Dedifferentiated amniotic fluid mesenchymal stem cell (primary cell): ENCODE results near the gene MRPL33.

Source experiments
- DNase-seq: peaks from one replicate; pipeline ENCODE4 v3.0.0-alpha.2; 2016; ENCODE audit errors: extremely low spot score

MRPL33 gene

GRCh38 chr2:27808984-27809383, 37.5 kb downstream of the MRPL33 start:
- no peak for DNase-seq

GRCh38 chr2:27809761-27810241, 38.3 kb downstream of the MRPL33 start:
- no peak for DNase-seq

DNA sequence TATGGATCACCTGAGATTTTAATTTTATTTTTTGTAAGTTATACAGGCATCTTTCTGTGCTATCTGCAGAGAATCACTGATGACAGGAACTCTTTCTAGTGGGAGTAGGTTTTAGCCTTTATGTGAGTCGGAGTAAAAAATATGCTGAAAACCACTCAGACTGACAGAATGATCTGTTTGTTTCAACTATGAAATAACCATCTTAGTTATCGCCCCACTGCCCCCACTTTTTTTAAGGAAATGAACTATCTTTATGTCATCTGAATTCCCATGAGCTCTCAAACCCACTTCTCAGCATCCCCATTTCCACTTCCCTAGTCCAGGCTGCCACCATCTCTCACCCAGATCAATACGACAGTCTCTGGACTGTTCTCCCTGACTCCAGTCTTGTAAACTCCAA, 38.9 kb downstream of the MRPL33 start:
- DNase-seq = no peak

DNA sequence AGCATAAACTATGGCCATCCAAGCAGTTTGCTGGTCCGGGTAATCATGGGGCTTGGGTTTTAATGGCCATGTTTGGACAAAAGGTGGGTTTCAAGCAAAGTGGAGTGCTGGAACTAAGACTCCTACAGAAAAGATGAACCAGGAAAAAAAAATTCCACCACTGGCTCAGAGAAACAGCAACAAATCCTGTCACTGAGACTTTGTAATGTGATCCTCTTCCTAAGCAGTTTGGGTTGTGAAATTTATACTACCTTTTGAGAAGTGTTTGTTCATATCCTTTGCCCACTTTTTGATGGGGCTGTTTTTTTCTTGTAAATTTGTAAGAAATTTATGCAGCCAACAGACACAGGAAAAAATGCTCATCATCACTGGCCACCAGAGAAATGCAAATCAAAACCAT, 40.2 kb downstream of the MRPL33 start:
- no peak for DNase-seq

- DNase-seq = no peak
Measured at GRCh38 chr2:27814758-27815157, 43.2 kb downstream of the MRPL33 start.

DNA sequence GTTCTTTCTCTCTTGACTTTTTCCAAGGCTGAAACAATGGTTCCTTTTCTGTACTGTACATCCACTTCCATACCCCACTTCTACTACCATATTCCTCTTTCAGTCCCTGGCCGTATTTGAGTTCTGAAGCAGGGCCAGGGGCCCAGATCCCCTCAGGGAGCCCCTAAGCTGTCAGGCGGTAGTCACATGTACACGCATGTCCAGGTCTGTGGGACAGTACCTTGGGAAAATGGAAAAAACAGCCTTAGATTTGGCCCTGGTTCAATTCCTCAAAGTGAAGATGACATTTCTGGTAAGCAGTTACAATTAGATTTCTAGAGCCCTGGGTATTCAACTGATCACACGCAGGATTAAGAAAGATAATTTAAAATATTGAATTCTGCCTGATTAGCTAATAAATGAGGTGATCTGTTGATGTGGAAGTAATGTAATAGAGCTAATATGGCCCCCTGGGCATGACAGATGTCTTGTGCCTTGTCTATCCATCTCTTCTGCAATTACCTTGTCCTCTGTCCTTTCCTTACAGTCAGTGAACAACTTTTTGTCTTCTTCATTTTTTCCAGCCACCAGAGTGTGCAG, 44.4 kb downstream of the MRPL33 start:
- no peak for DNase-seq

DNA sequence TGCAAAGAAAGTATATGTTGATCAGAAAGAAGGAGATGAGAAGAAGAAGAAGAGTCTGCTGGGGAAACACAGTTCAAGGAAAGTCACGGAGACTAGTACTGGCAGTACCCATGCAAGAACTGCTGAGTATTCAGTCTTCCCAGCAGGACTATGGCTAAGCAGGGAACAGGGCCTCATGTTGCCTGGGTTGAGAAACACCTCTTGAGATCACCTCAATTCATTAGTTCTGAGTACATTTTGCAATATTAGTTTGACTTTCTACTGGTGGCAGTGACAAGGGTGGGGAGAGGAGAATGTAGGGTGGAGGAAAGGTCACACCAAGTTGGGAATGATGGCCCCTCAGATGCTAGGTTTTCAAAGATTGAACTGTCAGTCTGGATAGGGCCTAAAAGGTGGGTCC, 50.5 kb downstream of the MRPL33 start:
- no peak for DNase-seq

- DNase-seq = no peak
Measured at GRCh38 chr2:27823135-27823534, 51.6 kb downstream of the MRPL33 start.

DNA sequence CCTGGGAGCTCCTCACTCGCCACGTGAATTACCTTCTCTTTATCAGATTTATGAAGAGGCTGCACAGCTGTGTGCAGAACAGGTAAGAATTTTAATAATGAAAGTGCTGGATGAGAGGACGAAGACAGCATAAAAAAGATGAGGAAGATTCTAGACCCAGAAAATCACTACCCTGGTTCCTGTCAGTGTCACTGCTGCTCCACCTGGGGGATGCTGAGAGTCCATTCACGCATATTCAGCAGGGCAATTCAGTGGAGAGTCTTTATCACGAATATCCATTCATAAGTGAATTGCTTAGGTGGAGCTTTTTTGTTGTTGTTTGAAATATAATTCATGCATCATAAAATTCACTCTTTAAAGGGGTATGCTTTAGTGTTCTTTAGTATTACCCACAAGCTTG, 52.0 kb downstream of the MRPL33 start:
- no peak for DNase-seq

DNA sequence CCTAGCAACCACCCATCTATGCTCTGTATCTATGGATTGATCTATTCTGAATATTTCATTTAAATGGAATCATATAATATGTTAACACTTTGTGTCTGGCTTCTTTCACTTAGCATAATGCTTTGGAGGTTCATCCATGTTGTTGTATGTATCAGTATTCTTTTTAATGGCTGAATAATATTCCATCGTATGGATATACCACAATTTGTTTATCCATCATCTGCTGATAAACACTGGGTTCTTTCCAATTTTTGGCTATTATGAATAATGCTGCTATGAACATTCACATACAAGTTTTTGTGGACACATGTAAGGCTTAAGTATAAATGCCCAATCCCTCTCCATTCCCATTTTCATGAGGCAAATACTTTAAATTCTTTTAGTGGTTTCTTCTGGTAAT, 52.9 kb downstream of the MRPL33 start:
- DNase-seq = no peak

- no peak for DNase-seq
Measured at GRCh38 chr2:27828305-27828704, 56.8 kb downstream of the MRPL33 start.
